ENCODE results near the gene PGAP2. TPM values are rescaled to one million over a fixed set of nuclear protein-coding genes. Genes with fewer than 3 reads are reported as not detected.
A peak's percentile ranks its signal among the peaks of the same experiment; 100 is the strongest.

PGAP2 gene
- total RNA-seq, 1 experiment from 2014 or later: 72.2 TPM

- Histone ChIP-seq H3K4me3 (ENCODE audit: low read depth in 2 of 2, low read length in 2 of 2) (no peak overlapping the region), H3K9me3 (ENCODE audit: control insufficient read depth, insufficient read depth, low read depth, low read length) (no peaks in the 10 kb centered on the region), H3K27ac (ENCODE audit: low read length) (no peak overlapping the region), H3K4me1 (ENCODE audit: control insufficient read depth, insufficient read depth, low read length) (no peaks in the 10 kb centered on the region), H3K36me3 (ENCODE audit: control insufficient read depth, insufficient read depth, low read length) (peaks cover 70% of the 10 kb centered on the region), H3K27me3 (ENCODE audit: control insufficient read depth, insufficient read depth, low read length) (no peaks in the 10 kb centered on the region)
- intact Hi-C loops (cut with micrococcal nuclease; ENCODE audit: unreplicated experiment): no loop called here
- TF ChIP-seq CTCF (IDR thresholded peaks at IDR 0.05) (no peak), POLR2AphosphoS5 (IDR thresholded peaks at IDR 0.05; ENCODE audit: low read depth, low read length) (no peak), TCF7L2 (IDR thresholded peaks at IDR 0.05; ENCODE audit: low read depth, low read length) (no peak), SIN3A (IDR thresholded peaks at IDR 0.05; ENCODE audit: borderline replicate concordance, insufficient read depth, low read depth, low read length) (no peak), REST (IDR thresholded peaks at IDR 0.05; ENCODE audit: insufficient read depth in 1 of 2, low read depth in 2 of 2, low read length in 1 of 2) (no peak)
- in situ Hi-C loops (cut with HindIII; ENCODE audit: low pct_unique_long_range_greater_than_20kb, low sequenced_read_pairs): no loop called here
- ATAC-seq: 0 out of 2 replicates have a peak, but pooled peaks have one; percentile 10
- BruUV-seq (replicated peaks): no TSS peak
- no peak for DNase-seq (ENCODE audit: low read depth, low spot score)
- POLR2A ChIA-PET: interaction anchor here (0.7 to 0.8 kb wide), 2 partner anchors 12 to 33 kb away, joined by 6 read pairs; no protein-coding TSS in a partner anchor
- CTCF ChIA-PET: no interaction called here
These were observed 32.5 kb upstream of the PGAP2 start for GRCh38 chr11:3775736-3776406.

GRCh38 chr11:3781423-3781822 is 26.9 kb upstream of the PGAP2 start:
- intact Hi-C loops (cut with micrococcal nuclease; ENCODE audit: unreplicated experiment) (no loop called here), in situ Hi-C loops (cut with HindIII; ENCODE audit: low pct_unique_long_range_greater_than_20kb, low sequenced_read_pairs) (no loop called here)
- Histone ChIP-seq H3K9me3 (ENCODE audit: control insufficient read depth, insufficient read depth, low read depth, low read length) (no peaks in the 10 kb centered on the region), H3K4me3 (ENCODE audit: low read depth in 2 of 2, low read length in 2 of 2) (no peak overlapping the region), H3K27me3 (ENCODE audit: control insufficient read depth, insufficient read depth, low read length) (no peaks in the 10 kb centered on the region), H3K36me3 (ENCODE audit: control insufficient read depth, insufficient read depth, low read length) (peaks cover 58% of the 10 kb centered on the region), H3K4me1 (ENCODE audit: control insufficient read depth, insufficient read depth, low read length) (peaks cover 4% of the 10 kb centered on the region; the same call in 1 of the 2 replicates), H3K27ac (ENCODE audit: low read length) (no peak overlapping the region)
- no peak for ATAC-seq
- POLR2A ChIA-PET: interaction anchor here (0.7 kb wide), 1 partner anchor 15 kb away, joined by 27 read pairs; no protein-coding TSS in a partner anchor
- no peak for DNase-seq (ENCODE audit: low read depth, low spot score)
- TF ChIP-seq CTCF (IDR thresholded peaks at IDR 0.05) (no peak), REST (IDR thresholded peaks at IDR 0.05; ENCODE audit: insufficient read depth in 1 of 2, low read depth in 2 of 2, low read length in 1 of 2) (no peak), TCF7L2 (IDR thresholded peaks at IDR 0.05; ENCODE audit: low read depth, low read length) (no peak), SIN3A (IDR thresholded peaks at IDR 0.05; ENCODE audit: borderline replicate concordance, insufficient read depth, low read depth, low read length) (no peak), POLR2AphosphoS5 (IDR thresholded peaks at IDR 0.05; ENCODE audit: low read depth, low read length) (no peak)
- BruUV-seq (replicated peaks): TSS peak; percentile 0
- CTCF ChIA-PET: interaction anchor here (0.6 to 0.7 kb wide), 2 partner anchors 25 to 28 kb away, joined by 3 read pairs; no protein-coding TSS in a partner anchor

Measured in Panc1 (cell line).